Myocyte (in vitro differentiated cells): Measurements from ENCODE around the gene TNIK. TPM values are rescaled to one million over a fixed set of nuclear protein-coding genes. Genes with fewer than 3 reads are reported as not detected.
A peak's percentile ranks its signal among the peaks of the same experiment; 100 is the strongest.
"Not testable (repeated sequence)": the region's sequence is repeated elsewhere in the genome, so short reads cannot be mapped to it uniquely, and the experiment has no call there.

Source experiments
- DNase-seq: peaks from one replicate; pipeline ENCODE4 v3.0.0-alpha.2; 2012; ENCODE audit warnings: low read depth
- total RNA-seq: library from RNA; depleted of rRNA; stranded (reverse); fragments of >200 nt; gene quantifications from 2 replicates; pipeline ENCODE4 v1.2.3, GENCODE V29; 2014

TNIK gene
- total RNA-seq, 1 donor from 2014 or later: 6.7 TPM

- no peak for DNase-seq
These were observed 144.3 kb downstream of the TNIK start for GRCh38 chr3:171315919-171316318.

- DNase-seq: no peak
These were observed 145.1 kb downstream of the TNIK start for GRCh38 chr3:171315101-171315500.

- DNase-seq: no peak
These were observed 145.9 kb downstream of the TNIK start for GRCh38 chr3:171314341-171314740.

GRCh38 chr3:171313702-171314101 lies 146.5 kb downstream of the TNIK start:
- DNase-seq: no peak

GRCh38 chr3:171312741-171313140 lies 147.5 kb downstream of the TNIK start:
- DNase-seq: no peak

GRCh38 chr3:171311784-171312183 lies 148.4 kb downstream of the TNIK start:
- DNase-seq: peak; percentile 59

GRCh38 chr3:171309906-171310359 lies 150.3 kb downstream of the TNIK start:
- peak; percentile 42 for DNase-seq

- no peak for DNase-seq
These were observed 152.2 kb downstream of the TNIK start for GRCh38 chr3:171307988-171308387.

GRCh38 chr3:171307046-171307585 lies 153.1 kb downstream of the TNIK start:
- DNase-seq: peak; percentile 12

- peak; percentile 94 for DNase-seq
These were observed 153.6 kb downstream of the TNIK start for GRCh38 chr3:171306631-171307030.

GRCh38 chr3:171305823-171306222 lies 154.4 kb downstream of the TNIK start:
- not testable (repeated sequence) for DNase-seq

GRCh38 chr3:171304498-171304897 lies 155.7 kb downstream of the TNIK start:
- DNase-seq: not testable (repeated sequence)

- not testable (repeated sequence) for DNase-seq
These were observed 156.2 kb downstream of the TNIK start for GRCh38 chr3:171304017-171304416.

GRCh38 chr3:171301998-171302397 lies 158.2 kb downstream of the TNIK start:
- DNase-seq: peak; percentile 49

- DNase-seq: no peak
These were observed 159.2 kb downstream of the TNIK start for GRCh38 chr3:171301002-171301401.

- DNase-seq: no peak
These were observed 162.3 kb downstream of the TNIK start for GRCh38 chr3:171297951-171298350.

- no peak for DNase-seq
These were observed 163.0 kb downstream of the TNIK start for GRCh38 chr3:171297207-171297606.

GRCh38 chr3:171295484-171296373 lies 164.5 kb downstream of the TNIK start:
- DNase-seq: peak; percentile 69

- no peak for DNase-seq
These were observed 166.9 kb downstream of the TNIK start for GRCh38 chr3:171293142-171293782.

GRCh38 chr3:171290680-171291079 lies 169.5 kb downstream of the TNIK start:
- DNase-seq: no peak

- no peak for DNase-seq
These were observed 170.9 kb downstream of the TNIK start for GRCh38 chr3:171289291-171289690.

- DNase-seq: not testable (repeated sequence)
These were observed 172.4 kb downstream of the TNIK start for GRCh38 chr3:171287761-171288160.
